Mesodermal cell (in vitro differentiated cells): ENCODE results near the gene EDC3. TPM values are rescaled to one million over a fixed set of nuclear protein-coding genes. Genes with fewer than 3 reads are reported as not detected.
"Not testable (repeated sequence)": the region's sequence is repeated elsewhere in the genome, so short reads cannot be mapped to it uniquely, and the experiment has no call there.

ENCODE experiments used
- H3K27ac ChIP-seq: 2 replicates; pipeline ENCODE4 v1.7.0; 2013; ENCODE audit warnings: mild to moderate bottlenecking, low read depth, low read length, moderate library complexity; ENCODE audit not compliant: severe bottlenecking
- H3K36me3 ChIP-seq: 2 replicates; pipeline ENCODE4 v1.7.1; 2013; ENCODE audit warnings: mild to moderate bottlenecking, low read length, moderate library complexity; ENCODE audit not compliant: control insufficient read depth, insufficient read depth
- H3K4me1 ChIP-seq: one replicate; pipeline ENCODE4 v1.7.1; 2013; ENCODE audit warnings: mild to moderate bottlenecking, low read length; ENCODE audit not compliant: insufficient read depth, control insufficient read depth, poor library complexity, severe bottlenecking
- H3K4me3 ChIP-seq: 2 replicates; pipeline ENCODE4 v1.7.0; 2013; ENCODE audit warnings: low read length, control low read depth, mild to moderate bottlenecking; ENCODE audit not compliant: insufficient read depth, poor library complexity, severe bottlenecking; ENCODE audit errors: extremely low read depth
- H3K9me3 ChIP-seq: 2 replicates; pipeline ENCODE4 v1.7.1; 2013; ENCODE audit warnings: mild to moderate bottlenecking, low read length, moderate library complexity; ENCODE audit not compliant: control insufficient read depth
- WGBS, 2 experiments: methylation state at CpG; one replicate each; pipeline ENCODE4 v1.1.5; 2013; ENCODE audit warnings: missing lambda C conversion rate in 2 of 2; ENCODE audit not compliant: insufficient coverage in 2 of 2; 5-methylcytosine and 5-hydroxymethylcytosine counted together
- polyA plus RNA-seq, 2 experiments: library from polyadenylated mRNA; stranded (reverse); fragments of 50-300 nt; gene quantifications; one replicate each; pipeline ENCODE4 v1.2.3, GENCODE V29; 2013

The EDC3 gene, protein sequence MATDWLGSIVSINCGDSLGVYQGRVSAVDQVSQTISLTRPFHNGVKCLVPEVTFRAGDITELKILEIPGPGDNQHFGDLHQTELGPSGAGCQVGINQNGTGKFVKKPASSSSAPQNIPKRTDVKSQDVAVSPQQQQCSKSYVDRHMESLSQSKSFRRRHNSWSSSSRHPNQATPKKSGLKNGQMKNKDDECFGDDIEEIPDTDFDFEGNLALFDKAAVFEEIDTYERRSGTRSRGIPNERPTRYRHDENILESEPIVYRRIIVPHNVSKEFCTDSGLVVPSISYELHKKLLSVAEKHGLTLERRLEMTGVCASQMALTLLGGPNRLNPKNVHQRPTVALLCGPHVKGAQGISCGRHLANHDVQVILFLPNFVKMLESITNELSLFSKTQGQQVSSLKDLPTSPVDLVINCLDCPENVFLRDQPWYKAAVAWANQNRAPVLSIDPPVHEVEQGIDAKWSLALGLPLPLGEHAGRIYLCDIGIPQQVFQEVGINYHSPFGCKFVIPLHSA
- 34.4 TPM for polyA plus RNA-seq (2013, experiment 1 of 2)
- 25.6 TPM for polyA plus RNA-seq (2013, experiment 2 of 2)

DNA sequence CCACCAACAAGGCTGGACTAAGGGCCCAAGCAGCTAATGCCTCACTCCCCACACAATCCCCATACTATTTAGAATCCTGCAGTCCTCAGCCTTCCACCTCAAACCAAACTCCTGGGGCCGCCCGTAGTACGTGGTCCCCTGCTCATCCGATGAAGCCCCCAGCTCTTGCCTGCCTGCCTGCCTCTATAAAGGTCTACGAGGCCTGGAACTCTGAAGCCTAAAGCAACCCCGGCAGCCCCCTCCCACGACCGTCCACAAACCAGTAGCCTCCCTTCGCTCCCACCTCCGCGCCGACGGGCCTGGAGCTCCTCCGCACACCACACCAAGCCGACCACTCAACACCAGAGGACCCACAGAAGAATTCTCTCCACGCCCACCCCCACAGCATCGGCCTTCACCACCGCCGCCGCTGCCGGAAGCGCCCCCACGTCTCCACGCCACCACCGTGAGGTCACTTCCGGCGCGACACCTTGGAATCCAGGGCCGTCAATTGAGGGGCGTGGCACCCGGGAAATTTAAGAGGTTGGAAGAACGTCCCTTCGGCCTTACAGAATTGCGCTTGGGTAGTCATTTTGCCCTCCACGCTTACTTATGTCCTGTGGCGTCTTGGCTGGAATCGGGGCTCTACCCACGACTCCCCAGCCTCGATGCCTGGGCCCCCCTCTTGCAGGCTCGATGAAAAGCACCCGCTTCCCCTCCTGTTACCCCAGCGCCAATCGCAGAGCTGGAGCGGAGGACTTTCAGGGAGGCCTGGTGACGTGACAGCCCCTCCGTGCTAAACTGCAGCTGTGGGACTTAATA, at the start of gene EDC3:
Gene EDC3 (minus strand): TSS at position 428 of the 801 bp plus-strand sequence. CDS start 20,900 bp downstream, outside the sequence.
- Histone ChIP-seq H3K36me3 (peaks cover 3% of the 10 kb centered on the region), H3K4me3 (peak within 1 kb of the TSS; percentile 94), H3K4me1 (no peaks in the 10 kb centered on the region), H3K27ac (peak within 1 kb of the TSS; percentile 85), H3K9me3 (no peaks in the 10 kb centered on the region)
- WGBS, 2 experiments: 0% methylated on average over 41 to 43 of the region's 46 CpGs

- 89 to 94% methylated on average over 5 of the region's 5 CpGs for WGBS, 2 experiments
- Histone ChIP-seq H3K4me3 (no peak overlapping the region), H3K4me1 (no peaks in the 10 kb centered on the region)
Measured at GRCh38 chr15:74742422-74742821, 46.6 kb upstream of the EDC3 start.

DNA sequence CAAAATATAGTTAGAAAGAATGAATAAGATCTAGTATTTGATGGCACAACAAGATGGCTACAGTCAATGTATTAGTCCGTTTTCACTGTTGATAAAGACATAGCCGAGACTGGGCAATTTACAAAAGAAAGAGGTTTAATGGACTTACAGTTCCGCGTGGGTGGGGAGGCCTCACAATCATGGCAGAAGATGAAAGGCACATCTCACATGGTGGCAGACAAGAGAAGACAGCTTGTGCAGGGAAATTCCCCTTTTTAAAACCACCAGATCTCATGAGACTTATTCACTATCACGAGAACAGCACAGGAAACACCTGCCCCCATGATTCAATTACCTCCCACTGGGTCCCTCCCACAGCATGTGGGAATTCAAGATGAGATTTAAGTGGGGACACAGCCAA, 42.4 kb upstream of the EDC3 start:
- H3K36me3 ChIP-seq, H3K4me3 ChIP-seq, H3K27ac ChIP-seq, H3K9me3 ChIP-seq, H3K4me1 ChIP-seq: not testable (repeated sequence)
- 73 to 82% methylated on average over 4 of the region's 5 CpGs for WGBS, 2 experiments

More at GRCh38 chr15:74742422-74742821, 46.6 kb upstream of the EDC3 start:
- no peaks in the 10 kb centered on the region for H3K36me3 ChIP-seq
- H3K27ac ChIP-seq: no peak overlapping the region
- H3K9me3 ChIP-seq: peaks cover 6% of the 10 kb centered on the region

GRCh38 chr15:74735305-74735704, 39.5 kb upstream of the EDC3 start:
- Histone ChIP-seq H3K36me3 (no peaks in the 10 kb centered on the region), H3K27ac (no peak overlapping the region), H3K4me3 (no peak overlapping the region), H3K9me3 (no peaks in the 10 kb centered on the region), H3K4me1 (no peaks in the 10 kb centered on the region)
- WGBS, 2 experiments: 83% methylated on average over 2 of the region's 3 CpGs; no CpG with 5 or more reads in 1 of the 2 experiments

DNA sequence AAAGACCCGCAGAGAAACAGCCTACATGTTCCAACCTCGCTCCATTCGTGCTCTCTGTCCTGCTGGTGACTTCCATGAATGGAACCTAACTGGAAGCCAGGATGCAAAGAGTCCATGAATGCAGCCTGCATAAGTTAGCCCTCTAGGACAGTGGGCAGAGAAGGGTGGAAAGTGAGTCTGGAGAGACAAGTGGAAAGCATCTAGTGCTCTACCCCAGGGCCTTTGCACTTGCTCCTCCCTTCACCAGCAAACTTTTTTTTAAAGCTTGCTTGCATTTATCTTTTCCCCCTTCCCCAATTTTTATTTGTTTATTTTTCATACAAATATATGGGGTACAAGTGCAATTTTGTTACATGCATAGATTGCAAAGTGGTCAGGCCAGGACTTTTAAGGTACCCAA, 37.4 kb upstream of the EDC3 start:
- Histone ChIP-seq H3K9me3 (no peaks in the 10 kb centered on the region), H3K36me3 (no peaks in the 10 kb centered on the region), H3K27ac (no peak overlapping the region), H3K4me3 (no peak overlapping the region), H3K4me1 (no peaks in the 10 kb centered on the region)
- 81 to 95% methylated on average over 3 of the region's 3 CpGs for WGBS, 2 experiments

GRCh38 chr15:74732846-74733245, 37.0 kb upstream of the EDC3 start:
- no peak overlapping the region for H3K27ac ChIP-seq
- no peaks in the 10 kb centered on the region for H3K36me3 ChIP-seq
- 82 to 97% methylated on average over 3 to 5 of the region's 5 CpGs for WGBS, 2 experiments
- no peaks in the 10 kb centered on the region for H3K9me3 ChIP-seq
- no peak overlapping the region for H3K4me3 ChIP-seq
- H3K4me1 ChIP-seq: no peaks in the 10 kb centered on the region

DNA sequence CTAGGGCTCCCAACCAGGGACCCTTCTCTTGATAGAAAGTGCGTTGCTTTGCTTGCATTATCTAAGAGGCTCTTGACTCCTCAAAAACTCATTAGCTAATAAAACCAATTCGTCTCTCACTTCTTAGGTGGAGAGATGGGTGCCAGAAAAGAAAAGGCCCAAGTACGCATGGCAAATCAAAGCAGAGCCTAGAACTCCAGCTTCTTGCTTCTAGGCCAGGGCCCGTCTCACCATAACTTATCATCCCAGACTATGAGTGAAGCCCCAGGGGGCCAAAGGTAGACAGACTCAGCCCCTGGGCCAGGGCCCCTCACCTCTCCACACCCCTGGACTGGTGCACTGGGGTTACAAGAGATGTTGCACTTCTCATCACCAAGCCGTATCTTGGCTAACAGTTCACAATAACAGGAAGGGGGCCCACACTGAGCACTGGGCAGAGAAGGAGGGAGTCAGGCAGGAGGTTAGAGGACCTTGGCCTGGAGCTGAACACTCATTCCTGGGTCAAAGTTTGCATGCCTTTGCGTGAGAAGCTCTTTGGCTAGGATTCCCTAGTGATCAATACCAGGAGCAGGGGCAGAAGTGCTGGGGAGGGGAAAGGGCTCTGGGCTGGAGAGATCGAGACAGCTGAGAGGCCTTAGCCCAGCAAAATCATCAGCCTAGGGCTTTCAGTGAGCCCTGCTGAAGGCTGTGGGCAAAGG, 34.9 kb upstream of the EDC3 start:
- Histone ChIP-seq H3K36me3 (no peaks in the 10 kb centered on the region), H3K4me3 (no peak overlapping the region), H3K4me1 (peaks cover 4% of the 10 kb centered on the region), H3K9me3 (no peaks in the 10 kb centered on the region), H3K27ac (no peak overlapping the region)
- 83 to 88% methylated on average over 2 to 4 of the region's 7 CpGs for WGBS, 2 experiments

- not testable (repeated sequence) for H3K36me3 ChIP-seq, H3K4me1 ChIP-seq, H3K27ac ChIP-seq, H3K4me3 ChIP-seq, H3K9me3 ChIP-seq
- WGBS, 2 experiments: no CpG with 5 or more reads among the region's 6 CpGs
Measured at GRCh38 chr15:74729372-74729771, 33.5 kb upstream of the EDC3 start.

DNA sequence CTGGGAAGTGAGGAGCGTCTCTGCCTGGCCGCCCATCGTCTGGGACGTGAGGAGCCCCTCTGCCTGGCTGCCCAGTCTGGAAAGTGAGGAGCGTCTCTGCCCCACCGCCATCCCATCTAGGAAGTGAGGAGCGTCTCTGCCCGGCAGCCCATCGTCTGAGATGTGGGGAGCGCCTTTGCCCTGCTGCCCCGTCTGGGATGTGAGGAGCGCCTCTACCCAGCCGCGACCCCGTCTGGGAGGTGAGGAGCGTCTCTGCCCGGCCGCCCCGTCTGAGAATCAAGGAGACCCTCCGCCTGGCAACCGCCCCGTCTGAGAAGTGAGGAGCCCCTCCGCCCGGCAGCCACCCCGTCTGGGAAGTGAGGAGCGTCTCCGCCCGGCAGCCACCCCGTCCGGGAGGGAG, 32.9 kb upstream of the EDC3 start:
- H3K4me3 ChIP-seq, H3K36me3 ChIP-seq, H3K4me1 ChIP-seq, H3K27ac ChIP-seq, H3K9me3 ChIP-seq: not testable (repeated sequence)
- WGBS, 2 experiments: 87 to 94% methylated on average over 6 to 22 of the region's 30 CpGs

DNA sequence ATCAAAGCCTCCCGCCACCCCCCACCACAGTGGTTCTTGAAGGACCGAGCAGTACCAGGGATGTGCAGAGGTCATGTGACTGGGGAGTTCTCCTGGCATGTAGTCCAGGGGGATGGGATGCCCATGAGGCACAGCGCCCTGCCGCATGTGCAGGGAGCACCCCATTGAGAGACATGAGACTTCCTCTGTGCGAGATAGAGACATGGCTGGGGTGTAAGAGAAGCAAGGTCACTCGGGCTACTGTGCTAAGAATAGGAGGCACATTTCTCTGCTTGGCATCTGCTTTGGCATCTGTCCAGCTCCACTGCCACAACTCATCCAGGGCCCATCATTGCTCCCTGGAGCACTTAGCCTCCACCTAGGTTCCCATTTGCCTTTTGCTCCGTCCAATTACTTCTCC, 31.9 kb upstream of the EDC3 start:
- H3K27ac ChIP-seq: no peak overlapping the region
- 90 to 93% methylated on average over 5 to 6 of the region's 7 CpGs for WGBS, 2 experiments
- H3K4me3 ChIP-seq: no peak overlapping the region
- H3K9me3 ChIP-seq: no peaks in the 10 kb centered on the region
- no peaks in the 10 kb centered on the region for H3K36me3 ChIP-seq
- peaks cover 13% of the 10 kb centered on the region for H3K4me1 ChIP-seq
